Fibroblast of the conjunctiva (primary cell): Measurements from ENCODE around the gene STXBP5L.
"Not testable (repeated sequence)": the region's sequence is repeated elsewhere in the genome, so short reads cannot be mapped to it uniquely, and the experiment has no call there.

Source experiments
- DNase-seq: peaks from one replicate; pipeline ENCODE4 v3.0.0-alpha.2; 2010; ENCODE audit warnings: low read depth

Gene STXBP5L

GRCh38 chr3:120908030-120908794, at the start of gene STXBP5L:
Gene STXBP5L (plus strand): TSS chr3:120908205. CDS start chr3:120909579, 1,374 bp downstream.
- DNase-seq, result peak; percentile 8

- no peak for DNase-seq
These were observed 49.5 kb upstream of the STXBP5L start for GRCh38 chr3:120858521-120858920.

- DNase-seq, result no peak
These were observed 43.5 kb upstream of the STXBP5L start for GRCh38 chr3:120864541-120864940.

- DNase-seq, result no peak
These were observed 32.5 kb upstream of the STXBP5L start for GRCh38 chr3:120875507-120875906.

- DNase-seq, result no peak
These were observed 32.0 kb upstream of the STXBP5L start for GRCh38 chr3:120875989-120876388.

- DNase-seq, result no peak
These were observed 28.6 kb upstream of the STXBP5L start for GRCh38 chr3:120879411-120879810.

- DNase-seq, result no peak
These were observed 15.1 kb upstream of the STXBP5L start for GRCh38 chr3:120892921-120893320.

- DNase-seq, result no peak
These were observed 13.5 kb upstream of the STXBP5L start for GRCh38 chr3:120894316-120895057.

DNA sequence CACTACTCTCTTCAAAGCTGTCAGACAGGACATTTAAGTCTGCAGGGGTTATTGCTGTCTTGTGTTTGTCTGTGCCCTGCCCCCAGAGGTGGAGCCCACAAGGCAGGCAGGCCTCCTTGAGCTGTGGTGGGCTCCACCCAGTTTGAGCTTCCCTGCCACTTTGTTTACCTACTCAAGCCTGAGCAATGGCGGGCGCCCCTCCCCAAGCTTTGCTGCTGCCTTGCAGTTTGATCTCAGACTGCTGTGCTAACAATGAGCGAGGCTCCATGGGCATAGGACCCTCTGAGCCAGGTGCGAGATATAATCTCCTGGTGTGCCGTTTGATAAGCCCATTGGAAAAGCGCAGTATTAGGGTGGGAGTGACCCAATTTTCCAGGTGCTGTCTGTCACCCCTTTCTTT, 6.3 kb upstream of the STXBP5L start:
- not testable (repeated sequence) for DNase-seq

DNA sequence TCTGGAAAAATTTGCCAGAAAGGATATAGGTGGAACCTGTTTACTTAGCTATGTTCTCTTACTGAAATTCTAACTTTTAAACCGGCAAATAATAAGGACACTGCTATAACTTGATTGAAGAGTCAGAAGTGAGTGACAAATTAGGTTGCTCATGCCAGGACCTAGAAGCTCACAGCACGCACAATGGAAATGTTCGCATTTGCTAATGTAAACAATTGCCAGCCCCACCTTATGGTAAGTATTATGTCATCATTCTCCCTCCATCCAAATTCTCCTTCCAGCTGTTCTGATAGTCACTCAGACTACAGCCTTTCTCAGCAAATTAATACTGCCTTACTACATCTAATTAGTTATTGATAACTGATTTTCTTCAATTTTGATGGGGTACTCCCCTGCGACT, 4.8 kb upstream of the STXBP5L start:
- no peak for DNase-seq

GRCh38 chr3:120907659-120908029, 361 bp upstream of the STXBP5L start:
- no peak for DNase-seq

DNA sequence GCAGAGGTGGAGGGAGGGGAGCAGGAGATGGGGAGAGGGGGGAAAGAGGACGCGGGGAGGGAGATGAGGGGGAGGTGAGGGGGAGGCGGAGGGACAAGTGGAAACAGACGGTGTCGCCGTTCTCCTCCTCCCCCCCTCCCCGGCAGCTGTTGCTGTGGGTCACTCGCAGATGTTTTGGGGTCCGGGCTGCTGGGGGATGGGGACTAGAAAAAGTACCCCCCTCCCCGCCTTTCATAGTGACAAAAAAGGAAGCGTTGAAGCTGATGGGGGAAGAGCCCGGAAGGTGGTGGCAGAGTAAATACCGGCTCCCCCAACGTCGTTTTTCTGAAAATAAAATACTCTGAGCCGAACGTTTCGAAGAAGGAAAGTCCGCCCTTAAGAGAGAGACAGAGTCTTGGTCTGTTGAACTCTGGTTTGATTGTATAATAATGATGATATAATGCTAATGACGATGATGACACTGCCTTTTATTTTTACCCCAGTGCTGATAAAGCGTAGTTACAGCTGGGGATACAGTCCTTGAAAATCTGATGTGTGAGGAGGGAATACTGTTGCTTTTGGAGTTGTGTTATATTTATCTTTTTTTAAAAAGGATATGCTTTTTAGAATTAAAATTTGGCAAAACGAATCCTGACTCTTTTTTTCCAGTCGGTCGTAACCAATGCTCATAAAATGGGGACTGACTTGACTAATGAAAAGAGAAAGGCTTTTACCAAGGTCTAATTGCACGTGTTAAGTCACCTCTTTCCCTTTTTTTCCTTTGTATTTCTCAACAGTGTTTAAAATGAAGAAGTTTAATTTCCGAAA, 993 bp downstream of the STXBP5L start:
- DNase-seq, result no peak

DNA sequence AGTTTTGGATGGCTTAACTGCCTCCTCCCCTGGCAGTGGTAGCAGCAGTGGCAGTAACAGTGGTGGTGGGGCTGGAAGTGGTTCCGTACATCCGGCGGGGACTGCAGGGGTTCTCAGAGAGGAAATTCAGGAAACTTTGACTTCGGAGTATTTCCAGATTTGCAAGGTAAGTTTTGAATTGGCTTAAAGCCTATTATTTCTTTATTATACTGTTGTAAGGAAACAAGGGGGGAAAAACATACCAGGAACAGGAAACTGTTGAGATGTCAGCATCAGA, 1.5 kb downstream of the STXBP5L start:
- no peak for DNase-seq

DNA sequence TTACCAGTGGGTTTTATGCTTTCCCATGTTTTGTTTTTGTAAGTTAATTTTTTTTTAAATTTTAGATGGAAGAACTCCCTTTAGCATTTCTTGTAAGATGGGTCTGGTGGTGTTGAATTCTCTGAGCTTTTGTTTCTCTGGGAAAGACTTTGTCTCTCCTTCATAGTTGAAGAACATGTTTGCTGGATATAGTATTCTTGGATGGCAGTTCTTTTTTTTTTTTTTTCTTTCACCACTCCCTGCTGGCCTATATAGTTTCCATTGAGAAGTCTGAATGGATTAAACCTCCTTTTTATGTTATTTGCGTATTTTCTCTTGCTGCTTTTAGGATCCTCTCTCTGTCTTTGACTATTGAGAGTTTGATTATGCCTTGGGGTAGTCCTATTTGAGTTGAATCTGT, 18.1 kb downstream of the STXBP5L start:
- no peak for DNase-seq

- DNase-seq, result no peak
These were observed 21.0 kb downstream of the STXBP5L start for GRCh38 chr3:120928991-120929390.

DNA sequence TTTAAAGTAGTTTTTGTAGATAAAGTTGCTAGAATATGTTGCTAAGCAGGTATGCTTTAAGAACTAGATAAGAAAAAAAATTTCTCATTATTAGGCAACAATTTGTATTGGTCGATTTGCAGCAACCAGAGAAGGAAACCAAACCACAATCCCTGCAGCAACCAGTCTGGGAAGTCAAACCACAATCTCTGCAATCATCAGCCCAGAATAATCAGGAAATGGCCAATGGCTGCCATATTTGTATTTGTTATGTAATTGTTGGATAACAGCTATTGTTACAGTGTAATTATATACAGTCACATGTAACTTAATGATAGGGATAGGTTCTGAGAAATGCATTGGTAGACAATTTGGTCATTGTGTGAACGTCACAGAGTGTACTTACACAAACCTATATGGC, 23.6 kb downstream of the STXBP5L start:
- DNase-seq, result no peak

DNA sequence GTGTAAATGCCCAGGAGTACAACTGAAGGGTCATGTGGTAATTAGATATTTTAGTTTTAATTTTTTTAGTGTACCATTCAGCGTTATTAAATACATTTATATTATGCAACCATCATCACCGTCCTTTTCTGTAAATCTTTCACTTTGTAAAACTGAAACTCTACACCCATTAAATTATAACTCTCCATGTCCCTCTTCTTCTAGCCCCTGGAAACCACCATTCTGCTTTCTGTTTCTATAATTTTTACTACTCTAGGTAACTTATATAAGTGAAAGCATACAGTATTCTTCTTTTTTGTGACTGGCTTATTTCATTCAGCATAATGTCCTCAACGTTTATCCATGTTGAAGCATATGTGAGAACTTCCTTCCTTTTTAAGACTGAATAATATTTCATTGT, 48.1 kb downstream of the STXBP5L start:
- no peak for DNase-seq

DNA sequence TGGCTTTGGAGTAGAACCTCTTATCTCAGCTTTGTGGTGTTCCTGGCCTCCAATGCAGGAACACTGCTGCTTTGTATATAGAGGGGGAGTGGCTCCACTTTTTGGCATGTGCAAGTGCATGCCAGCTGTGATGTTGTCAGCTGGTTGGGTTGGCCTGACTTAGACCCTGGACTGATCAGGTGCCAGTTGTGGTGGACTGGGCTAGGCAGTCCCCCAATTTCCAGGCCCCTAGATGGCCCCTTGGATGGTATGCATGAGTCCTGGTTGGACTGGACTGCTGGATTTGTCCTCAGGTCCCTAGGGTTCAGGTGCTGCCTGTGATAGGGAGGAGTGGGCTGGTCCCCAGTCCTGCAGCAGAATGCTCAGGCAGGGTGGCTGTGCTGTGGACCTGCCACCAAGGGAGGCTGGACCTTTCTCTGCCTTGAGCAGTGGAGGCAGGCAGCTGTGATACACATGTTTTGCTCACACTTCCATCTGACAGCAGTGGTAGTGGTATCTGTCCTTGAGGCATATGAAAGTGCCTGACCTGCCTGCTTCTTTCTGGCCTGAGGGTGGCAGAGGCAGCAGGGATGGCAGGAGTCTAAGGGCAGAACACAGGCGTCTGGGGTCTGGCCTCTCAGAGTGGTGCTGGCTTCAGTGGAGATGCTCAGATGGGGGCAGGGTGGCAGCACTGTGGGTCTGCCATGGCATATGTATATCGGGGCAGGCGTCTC, 74.8 kb downstream of the STXBP5L start:
- no peak for DNase-seq

DNA sequence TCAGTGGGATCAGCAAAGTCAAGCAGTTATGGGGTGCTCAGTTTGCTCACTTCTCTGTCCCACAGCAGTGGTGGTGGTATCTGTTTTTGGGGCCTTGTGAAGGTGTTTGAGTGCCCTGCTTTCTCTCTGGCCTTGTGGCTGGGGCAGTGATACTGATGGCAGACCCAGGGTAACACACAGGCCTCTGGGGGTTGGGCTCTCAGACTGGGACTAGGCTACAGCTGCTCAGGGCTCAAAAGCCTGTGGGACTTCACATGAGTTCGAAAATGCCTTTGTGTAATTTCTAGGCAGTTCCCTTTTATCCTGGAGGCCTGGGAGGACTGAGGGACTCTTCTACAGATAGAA, 75.3 kb downstream of the STXBP5L start:
- no peak for DNase-seq

DNA sequence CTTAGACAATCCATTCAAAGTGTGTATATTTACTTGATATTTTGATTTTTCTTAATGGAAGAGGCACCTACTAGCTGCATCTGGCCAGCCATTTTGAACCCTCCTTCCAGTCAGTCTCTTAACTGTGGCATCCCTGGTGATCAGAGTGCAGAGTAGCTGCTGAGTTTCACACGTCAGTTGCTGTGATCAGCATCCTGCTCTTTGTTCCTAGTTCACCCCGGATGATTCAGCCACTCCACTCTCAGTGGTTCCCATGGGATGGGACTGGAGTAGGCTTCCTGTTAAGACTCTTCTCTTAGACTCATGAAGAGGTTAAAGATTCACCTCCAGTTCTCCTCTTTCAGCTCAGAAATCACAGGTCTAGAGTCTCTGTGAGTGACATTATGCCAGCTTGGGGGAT, 75.8 kb downstream of the STXBP5L start:
- DNase-seq, result no peak

DNA sequence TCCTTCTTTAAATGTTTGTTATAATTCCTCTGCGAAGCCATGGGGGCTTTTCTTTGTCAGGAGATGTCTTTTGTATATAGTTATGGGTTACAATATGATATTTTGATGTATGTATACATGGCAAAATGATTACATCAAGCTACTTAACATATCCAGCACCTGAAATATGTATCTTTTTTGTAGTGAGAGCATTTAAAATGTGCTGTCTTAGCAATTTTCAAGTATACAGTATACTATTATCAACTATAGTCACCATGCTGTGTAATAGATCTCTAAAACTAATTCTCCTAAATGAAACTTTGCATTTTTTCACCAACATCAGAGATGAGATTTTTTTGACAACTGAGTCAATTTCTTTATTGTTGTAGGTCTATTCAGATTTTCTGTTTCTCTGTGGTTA, 77.2 kb downstream of the STXBP5L start:
- no peak for DNase-seq

GRCh38 chr3:120988994-120989393, 81.0 kb downstream of the STXBP5L start:
- no peak for DNase-seq

DNA sequence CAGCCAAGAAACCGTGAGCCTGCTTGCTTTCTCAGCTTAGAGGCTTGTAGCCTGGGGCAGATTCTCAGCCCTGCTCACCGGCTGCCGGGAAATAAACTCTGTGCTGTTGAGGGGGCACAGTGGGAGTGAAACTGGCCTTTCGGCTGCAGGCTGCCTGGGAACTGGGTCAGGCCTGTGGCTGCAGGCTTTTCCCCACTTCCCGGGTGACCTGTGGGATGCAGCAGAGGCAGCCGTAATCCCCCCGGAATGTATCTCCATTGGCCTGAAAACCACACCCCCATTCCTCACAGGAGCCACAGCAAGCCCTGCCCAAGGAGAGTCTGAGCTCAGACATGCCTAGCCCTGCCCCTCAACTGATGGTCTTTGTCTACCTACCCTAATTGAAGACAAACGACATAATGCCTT, 110.9 kb downstream of the STXBP5L start:
- DNase-seq, result no peak
